Measurements from ENCODE around the gene PIP5K1B. TPM values are rescaled to one million over a fixed set of nuclear protein-coding genes. Genes with fewer than 3 reads are reported as not detected.

Gene PIP5K1B
- polyA plus RNA-seq, 1 donor (not counting 4 experiments of a cell fraction or from before 2014, with no cell fraction given): not detected

- H3K9me3 ChIP-seq (ENCODE audit: control insufficient read depth, low read depth, low read length): no peaks in the 10 kb centered on the region
- H3K27me3 ChIP-seq (ENCODE audit: control insufficient read depth, extremely low read depth, insufficient read depth, low read length): no peaks in the 10 kb centered on the region
Observed at GRCh38 chr9:68775003-68775730, 70.1 kb downstream of the PIP5K1B start.

DNA sequence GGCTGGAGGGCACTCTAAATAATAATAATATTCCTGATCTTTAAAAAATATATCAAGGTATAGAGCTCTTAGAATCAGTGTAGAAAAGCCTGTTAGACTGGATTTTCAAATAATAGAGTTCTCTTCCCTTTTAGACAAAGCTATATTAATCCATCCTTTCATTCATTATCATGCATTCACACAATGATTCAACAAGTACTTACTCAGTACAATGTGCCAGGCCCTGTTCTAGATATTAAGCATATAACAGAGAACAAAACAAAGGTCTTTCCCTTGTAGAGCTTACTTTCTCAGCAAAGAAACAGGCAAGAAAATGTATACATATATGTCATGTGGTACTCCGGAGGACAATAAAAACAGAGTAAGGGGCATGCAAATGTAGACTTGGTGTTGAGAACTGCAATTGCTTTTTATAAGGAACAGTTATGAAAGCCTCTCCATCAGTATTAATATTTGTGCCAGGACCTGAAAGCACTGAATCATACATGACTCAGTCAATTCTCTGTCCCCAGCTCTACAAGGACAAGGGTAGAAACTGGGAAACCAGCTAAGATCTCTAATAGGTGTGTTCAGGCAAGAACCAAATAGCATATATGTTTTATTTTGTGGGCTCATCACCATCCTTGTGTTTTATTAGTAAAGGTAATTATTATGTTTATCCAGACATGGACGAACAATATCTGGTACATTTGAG is 72.2 kb downstream of the PIP5K1B start:
- FAIRE-seq (no peak), DNase-seq (ENCODE audit: low read depth, low spot score) (no peak)
- Histone ChIP-seq H3K27ac (ENCODE audit: control insufficient read depth, insufficient read depth, low read length) (no peak overlapping the region), H2AFZ (ENCODE audit: control insufficient read depth, low read length) (no peak overlapping the region), H3K9me1 (ENCODE audit: control insufficient read depth, extremely low read depth, insufficient read depth, low read length) (no peaks in the 10 kb centered on the region), H3K4me2 (ENCODE audit: control insufficient read depth, extremely low read depth, insufficient read depth, low read depth, low read length) (no peak overlapping the region), H3K4me3 (ENCODE audit: control insufficient read depth in 2 of 3, extremely low read depth in 1 of 3, insufficient read depth in 2 of 3, low read depth in 1 of 3, low read length in 3 of 3) (no peak overlapping the region), H3K27me3 (ENCODE audit: control insufficient read depth, extremely low read depth, insufficient read depth, low read length) (no peaks in the 10 kb centered on the region), H3K9me3 (ENCODE audit: control insufficient read depth, low read depth, low read length) (no peaks in the 10 kb centered on the region), H3K9ac (ENCODE audit: control insufficient read depth, extremely low read depth, insufficient read depth, low read length) (no peak overlapping the region), H4K20me1 (ENCODE audit: control insufficient read depth, extremely low read depth, insufficient read depth, low read length) (no peaks in the 10 kb centered on the region), H3K79me2 (ENCODE audit: control insufficient read depth, insufficient read depth, low read length) (peaks cover 16% of the 10 kb centered on the region), H3K4me1 (ENCODE audit: control insufficient read depth, extremely low read depth, insufficient read depth, low read length) (peaks cover 19% of the 10 kb centered on the region), H3K36me3 (ENCODE audit: control insufficient read depth in 2 of 2, extremely low read depth in 1 of 2, insufficient read depth in 2 of 2, low read length in 2 of 2) (no peaks in the 10 kb centered on the region)
- TF ChIP-seq, protein P1, sequence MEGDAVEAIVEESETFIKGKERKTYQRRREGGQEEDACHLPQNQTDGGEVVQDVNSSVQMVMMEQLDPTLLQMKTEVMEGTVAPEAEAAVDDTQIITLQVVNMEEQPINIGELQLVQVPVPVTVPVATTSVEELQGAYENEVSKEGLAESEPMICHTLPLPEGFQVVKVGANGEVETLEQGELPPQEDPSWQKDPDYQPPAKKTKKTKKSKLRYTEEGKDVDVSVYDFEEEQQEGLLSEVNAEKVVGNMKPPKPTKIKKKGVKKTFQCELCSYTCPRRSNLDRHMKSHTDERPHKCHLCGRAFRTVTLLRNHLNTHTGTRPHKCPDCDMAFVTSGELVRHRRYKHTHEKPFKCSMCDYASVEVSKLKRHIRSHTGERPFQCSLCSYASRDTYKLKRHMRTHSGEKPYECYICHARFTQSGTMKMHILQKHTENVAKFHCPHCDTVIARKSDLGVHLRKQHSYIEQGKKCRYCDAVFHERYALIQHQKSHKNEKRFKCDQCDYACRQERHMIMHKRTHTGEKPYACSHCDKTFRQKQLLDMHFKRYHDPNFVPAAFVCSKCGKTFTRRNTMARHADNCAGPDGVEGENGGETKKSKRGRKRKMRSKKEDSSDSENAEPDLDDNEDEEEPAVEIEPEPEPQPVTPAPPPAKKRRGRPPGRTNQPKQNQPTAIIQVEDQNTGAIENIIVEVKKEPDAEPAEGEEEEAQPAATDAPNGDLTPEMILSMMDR (optimal IDR thresholded peaks at IDR 0.05 in 1 of 3, IDR thresholded peaks at IDR 0.05 in 1 of 3, conservative IDR thresholded peaks at IDR 0.05 in 1 of 3; ENCODE audit: extremely low read depth in 1 of 3, insufficient read depth in 2 of 3, low read length in 3 of 3): no peak
- no peak for TF ChIP-seq EZH2 (IDR thresholded peaks at IDR 0.05; ENCODE audit: low read length)
- dilution Hi-C loops (cut with MboI; ENCODE audit: extremely low pct_ligation_motif_present, low sequenced_read_pairs): no loop called here

More at GRCh38 chr9:68775003-68775730, 70.1 kb downstream of the PIP5K1B start:
- dilution Hi-C loops (cut with MboI; ENCODE audit: extremely low pct_ligation_motif_present, low sequenced_read_pairs): no loop called here
- peaks cover 11% of the 10 kb centered on the region for H3K4me1 ChIP-seq (ENCODE audit: control insufficient read depth, extremely low read depth, insufficient read depth, low read length)
- H3K4me2 ChIP-seq (ENCODE audit: control insufficient read depth, extremely low read depth, insufficient read depth, low read depth, low read length): no peak overlapping the region
- H4K20me1 ChIP-seq (ENCODE audit: control insufficient read depth, extremely low read depth, insufficient read depth, low read length): no peaks in the 10 kb centered on the region
- no peaks in the 10 kb centered on the region for H3K36me3 ChIP-seq (ENCODE audit: control insufficient read depth in 2 of 2, extremely low read depth in 1 of 2, insufficient read depth in 2 of 2, low read length in 2 of 2)
- H3K4me3 ChIP-seq (ENCODE audit: control insufficient read depth in 2 of 3, extremely low read depth in 1 of 3, insufficient read depth in 2 of 3, low read depth in 1 of 3, low read length in 3 of 3): no peak overlapping the region
- no peak overlapping the region for H2AFZ ChIP-seq (ENCODE audit: control insufficient read depth, low read length)
- H3K9me1 ChIP-seq (ENCODE audit: control insufficient read depth, extremely low read depth, insufficient read depth, low read length): no peaks in the 10 kb centered on the region
- H3K79me2 ChIP-seq (ENCODE audit: control insufficient read depth, insufficient read depth, low read length): peaks cover under 1% of the 10 kb centered on the region
- no peak overlapping the region for H3K27ac ChIP-seq (ENCODE audit: control insufficient read depth, insufficient read depth, low read length)
- FAIRE-seq (no peak), DNase-seq (ENCODE audit: low read depth, low spot score) (no peak)
- H3K9ac ChIP-seq (ENCODE audit: control insufficient read depth, extremely low read depth, insufficient read depth, low read length): no peak overlapping the region
- no peak for TF ChIP-seq EZH2 (IDR thresholded peaks at IDR 0.05; ENCODE audit: low read length)
- TF ChIP-seq, protein P1 (optimal IDR thresholded peaks at IDR 0.05 in 1 of 3, IDR thresholded peaks at IDR 0.05 in 1 of 3, conservative IDR thresholded peaks at IDR 0.05 in 1 of 3; ENCODE audit: extremely low read depth in 1 of 3, insufficient read depth in 2 of 3, low read length in 3 of 3): no peak
